ENCODE results near the gene TSPAN7. TPM values are rescaled to one million over a fixed set of nuclear protein-coding genes. Genes with fewer than 3 reads are reported as not detected.

TSPAN7 gene
- total and polyA plus RNA-seq, 2 of the 8 experiments (the other 6 are each of a cell fraction or from before 2014, with no cell fraction given) = 32.1 to 37.7 TPM

- H2BK12ac ChIP-seq (ENCODE audit: low read depth, low read length) = no peak overlapping the region
- no peak for FAIRE-seq
- no peak overlapping the region for H3K14ac ChIP-seq (ENCODE audit: insufficient read length)
- no peaks in the 10 kb centered on the region for H3K23me2 ChIP-seq (ENCODE audit: low read depth, low read length)
- no peak overlapping the region for H2BK5ac ChIP-seq (ENCODE audit: low read depth, low read length)
- 95% methylated on average over 3 of the region's 4 CpGs; no CpG with 5 or more reads in 1 of the 2 experiments for WGBS, 2 experiments (ENCODE audit: extremely low coverage in 1 of 2, insufficient coverage in 1 of 2, insufficient read length in 1 of 2, insufficient replicate concordance in 2 of 2, low coverage in 1 of 2, low lambda C conversion rate in 2 of 2, missing lambda C conversion rate in 1 of 2)
- no peaks in the 10 kb centered on the region for H3K79me1 ChIP-seq (ENCODE audit: low read depth, low read length)
- no peak overlapping the region for H3K9ac ChIP-seq (replicated peaks in 1 of 4; ENCODE audit: extremely low read depth in 1 of 4, low read depth in 3 of 4, low read length in 3 of 4)
- no peak overlapping the region for H3K27ac ChIP-seq (ENCODE audit: low read depth, low read length)
- H2BK20ac ChIP-seq (ENCODE audit: low read length) = no peak overlapping the region
- H3K36me3 ChIP-seq (ENCODE audit: control insufficient read depth in 2 of 4, insufficient read depth in 4 of 4, low read length in 3 of 4) = no peaks in the 10 kb centered on the region
- H2BK120ac ChIP-seq (replicated peaks; ENCODE audit: low read depth, low read length) = no peak overlapping the region
- H3K4me2 ChIP-seq (ENCODE audit: insufficient read depth in 1 of 2, low read depth in 2 of 2, low read length in 2 of 2) = no peak overlapping the region
- H3K56ac ChIP-seq (replicated peaks; ENCODE audit: insufficient read length, low read depth, low read length) = no peak overlapping the region
- H3K18ac ChIP-seq (ENCODE audit: extremely low read depth, low read length) = no peak overlapping the region
- H3K4me3 ChIP-seq (ENCODE audit: extremely low read depth in 1 of 4, insufficient read depth in 2 of 4, low read depth in 3 of 4, low read length in 4 of 4) = no peak overlapping the region
- no peaks in the 10 kb centered on the region for H3K9me3 ChIP-seq (ENCODE audit: insufficient read depth in 2 of 2, low read depth in 1 of 2, low read length in 1 of 2)
- H4K8ac ChIP-seq (ENCODE audit: extremely low read depth, insufficient read depth, low read length) = no peak overlapping the region
- H2BK15ac ChIP-seq (ENCODE audit: low read length) = no peak overlapping the region
- no peak overlapping the region for H3K4ac ChIP-seq (replicated peaks; ENCODE audit: insufficient read length, low read depth, low read length)
- no peaks in the 10 kb centered on the region; a peak in 2 of 7 replicates for H3K4me1 ChIP-seq (replicated peaks in 1 of 4; ENCODE audit: control insufficient read depth in 3 of 4, insufficient read depth in 4 of 4, low read length in 3 of 4)
- ChIA-PET CTCF (ENCODE audit: partially characterized antibody) (no interaction called here), POLR2A (ENCODE audit: partially characterized antibody) (no interaction called here)
- no peaks in the 10 kb centered on the region for H3K79me2 ChIP-seq (ENCODE audit: control insufficient read depth in 1 of 2, insufficient read depth in 2 of 2, low read length in 2 of 2)
- H4K20me1 ChIP-seq (replicated peaks in 1 of 2; ENCODE audit: control insufficient read depth in 1 of 2, insufficient read depth in 2 of 2, low read length in 2 of 2) = no peaks in the 10 kb centered on the region
- H3K27me3 ChIP-seq (replicated peaks in 1 of 4; ENCODE audit: control insufficient read depth in 3 of 4, extremely low read depth in 1 of 4, insufficient read depth in 3 of 4, low read length in 3 of 4) = no peaks in the 10 kb centered on the region
- TF ChIP-seq HDAC2 (IDR thresholded peaks at IDR 0.05; ENCODE audit: borderline replicate concordance in 1 of 2, low read depth in 2 of 2, low read length in 2 of 2) = no peak
- no peak for TF ChIP-seq YY1 (IDR thresholded peaks at IDR 0.05; ENCODE audit: low read depth, low read length)
- TF ChIP-seq TAF1 (IDR thresholded peaks at IDR 0.05; ENCODE audit: low read depth, low read length) = no peak
- TF ChIP-seq JUN (IDR thresholded peaks at IDR 0.05; ENCODE audit: low read depth, low read length) = no peak
- no peak for TF ChIP-seq BACH1 (IDR thresholded peaks at IDR 0.05; ENCODE audit: low read length)
- no peak for TF ChIP-seq EZH2 (IDR thresholded peaks at IDR 0.05; ENCODE audit: low read depth, low read length, severe bottlenecking)
- no peak for TF ChIP-seq RAD21 (IDR thresholded peaks at IDR 0.05 in 1 of 2, conservative IDR thresholded peaks at IDR 0.05 in 1 of 2; ENCODE audit: low read depth in 2 of 2, low read length in 2 of 2)
- no peak for TF ChIP-seq ATF2 (IDR thresholded peaks at IDR 0.05; ENCODE audit: low read length)
- H2AK5ac ChIP-seq (ENCODE audit: low read depth, low read length) = no peak overlapping the region
- H4K5ac ChIP-seq (ENCODE audit: insufficient read length, low read depth, low read length) = no peak overlapping the region
- H2AFZ ChIP-seq (ENCODE audit: low read length) = no peak overlapping the region
- DNase-seq (ENCODE audit: low read depth in 1 of 2, low spot score in 2 of 2) = no peak
- no peak overlapping the region for H3K23ac ChIP-seq (ENCODE audit: insufficient read length)
- H4K91ac ChIP-seq (replicated peaks; ENCODE audit: insufficient read length, low read length) = no peak overlapping the region
These were observed 50.9 kb downstream of the TSPAN7 start for GRCh38 chrX:38612281-38612680.

All from H1 (cell line).